Measurements from ENCODE around the gene KCNJ8. TPM values are rescaled to one million over a fixed set of nuclear protein-coding genes. Genes with fewer than 3 reads are reported as not detected.
"Not testable (repeated sequence)": the region's sequence is repeated elsewhere in the genome, so short reads cannot be mapped to it uniquely, and the experiment has no call there.

The KCNJ8 gene
- 1.1 TPM for total RNA-seq

DNA sequence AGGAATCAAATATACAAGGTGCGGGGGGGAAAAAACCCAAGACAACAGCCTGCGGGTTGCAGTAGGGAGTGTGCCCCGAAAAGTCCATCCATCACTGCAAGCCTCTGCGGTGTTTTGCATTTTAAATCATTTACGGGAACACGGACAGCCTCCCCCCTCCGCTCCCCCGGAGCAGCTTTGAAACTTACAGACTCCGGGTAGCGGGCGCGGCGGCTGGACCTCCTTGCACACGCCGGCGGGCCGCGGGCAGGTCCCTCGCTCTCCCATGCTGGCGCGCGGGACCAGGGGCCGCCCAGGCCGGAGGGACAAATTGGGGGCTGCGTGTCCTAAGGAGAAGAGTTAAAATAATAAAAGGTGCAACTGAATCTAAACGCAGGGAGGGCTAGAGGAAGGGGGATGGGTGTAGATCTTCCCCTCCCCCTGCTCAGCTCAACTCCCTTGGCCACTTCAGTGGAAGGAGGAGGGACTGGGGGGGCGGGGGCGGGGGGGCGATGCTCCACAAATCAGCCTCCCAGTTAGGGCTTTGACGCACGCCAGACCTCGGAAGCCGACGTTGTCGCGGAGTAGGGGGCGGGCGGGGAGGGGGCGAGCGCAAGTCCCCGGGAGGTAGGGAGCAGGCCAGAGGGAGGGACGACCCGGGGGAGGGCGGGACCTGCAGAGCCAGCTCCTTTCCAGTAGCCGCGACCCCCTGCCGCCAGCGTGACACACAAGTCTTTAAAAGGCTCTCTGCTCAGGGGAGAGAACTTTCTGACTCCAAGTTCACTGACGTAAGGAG is at the start of gene KCNJ8:
KCNJ8 (minus strand) TSS at position 349 of the 775 bp plus-strand sequence. CDS start 1,090 bp downstream, outside the sequence.
- ATAC-seq, result no peak

DNA sequence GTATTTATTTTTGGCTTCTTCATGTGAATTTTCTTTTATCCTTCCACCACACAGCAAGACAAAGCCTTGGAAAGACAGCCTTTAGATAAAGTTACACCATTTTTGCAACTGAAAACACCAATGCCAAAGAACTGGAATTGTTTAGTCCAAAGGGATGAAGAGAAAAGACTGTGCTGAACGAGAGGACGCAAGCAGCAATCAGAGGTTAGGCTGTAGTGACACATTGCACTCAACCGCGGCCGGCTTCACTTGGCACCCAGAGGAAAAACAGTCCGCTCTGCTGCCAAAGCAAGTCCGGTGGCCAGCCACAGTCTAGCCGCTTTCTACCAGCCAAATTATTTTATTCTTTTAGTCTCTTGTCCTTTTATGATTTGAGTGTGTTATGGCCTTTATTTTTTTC is 49.1 kb upstream of the KCNJ8 start:
- no peak for ATAC-seq

DNA sequence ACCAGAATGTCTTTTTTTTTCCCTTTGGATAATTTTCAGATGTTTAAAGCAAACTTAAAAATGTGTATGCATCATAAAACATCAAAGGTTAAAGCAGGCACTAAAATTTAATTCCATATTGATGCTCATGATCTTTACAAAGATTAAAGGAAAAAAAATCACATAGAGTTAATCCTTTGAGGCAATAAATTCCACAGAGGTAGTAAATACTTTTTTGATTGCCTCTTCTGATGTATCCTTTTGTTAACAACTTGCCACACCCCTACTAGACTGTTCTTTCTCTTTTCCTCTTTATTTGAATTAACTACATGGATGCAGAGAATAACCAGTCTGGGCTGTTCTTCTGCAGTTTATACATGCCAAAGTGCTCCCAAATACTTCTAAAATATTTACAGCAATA is 45.2 kb upstream of the KCNJ8 start:
- ATAC-seq, result no peak

DNA sequence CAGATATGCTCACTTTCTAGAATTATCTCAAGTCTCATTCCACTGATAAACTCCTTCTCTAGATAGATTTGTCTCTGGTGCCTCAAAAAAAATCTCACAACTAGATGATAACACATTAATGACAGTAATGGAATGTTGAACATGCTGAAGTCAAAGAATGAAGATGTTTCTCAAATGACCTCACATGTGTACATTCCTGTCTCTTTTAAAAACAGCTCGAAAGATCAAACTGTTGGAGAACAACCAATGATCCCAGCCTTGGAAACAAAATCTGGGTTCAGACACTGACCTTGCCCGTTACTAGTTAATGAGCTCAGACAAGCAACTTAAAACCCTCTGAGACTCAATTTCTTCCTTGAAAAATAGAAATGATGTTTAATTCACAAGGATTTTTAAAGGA is 44.7 kb upstream of the KCNJ8 start:
- no peak for ATAC-seq

DNA sequence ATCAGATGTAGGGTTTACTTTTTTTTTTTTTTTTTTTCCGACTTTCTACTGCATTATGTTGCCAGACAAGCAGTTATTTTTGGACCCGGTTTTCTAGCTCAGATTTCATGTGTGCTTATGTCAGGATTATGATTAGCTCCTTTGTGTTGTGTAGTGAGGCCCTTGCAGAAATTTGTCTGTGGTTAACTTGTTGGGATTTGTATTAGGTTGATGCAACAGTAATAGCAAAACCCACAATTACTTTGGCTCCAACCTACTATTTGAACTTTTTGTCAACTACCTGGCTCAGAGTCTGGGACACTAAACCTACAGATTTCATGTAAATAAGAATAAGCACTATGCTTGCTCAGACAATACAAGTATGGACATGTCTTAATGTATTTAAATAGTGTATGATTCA is 44.1 kb upstream of the KCNJ8 start:
- ATAC-seq, result peak; percentile 57

DNA sequence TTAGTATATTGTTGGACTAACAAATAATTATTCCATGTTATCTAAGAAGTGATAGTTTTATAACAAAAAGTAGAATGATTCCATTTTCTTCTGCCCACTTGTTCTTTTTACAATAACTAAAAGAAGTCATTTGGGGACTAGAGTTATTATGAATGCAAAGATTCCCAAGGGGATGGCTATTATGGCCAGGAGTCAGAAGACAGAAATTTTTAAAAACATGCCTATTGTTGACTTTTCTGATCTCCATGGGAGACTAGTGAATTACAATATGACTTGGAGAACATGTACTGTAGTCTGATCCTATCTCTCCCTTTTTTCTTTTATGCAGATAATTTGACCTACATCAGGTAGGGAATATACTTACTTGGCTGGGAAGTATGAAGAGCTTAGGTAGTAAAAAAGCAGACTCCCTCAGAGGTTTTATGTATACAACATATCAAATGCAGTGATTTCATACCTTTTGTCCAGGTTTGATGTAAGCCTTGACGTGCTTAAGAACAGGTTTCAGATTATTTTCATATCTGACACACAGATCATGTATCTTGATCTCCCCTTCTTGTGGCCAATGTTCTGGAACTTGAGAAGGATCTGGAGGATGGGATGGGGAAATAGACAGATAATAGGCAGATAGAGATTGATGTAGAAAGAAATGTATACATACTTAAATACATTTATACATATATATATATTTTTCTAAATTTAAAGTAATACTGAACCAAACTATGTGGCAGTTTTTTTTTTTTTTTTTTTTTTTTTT is 41.0 kb upstream of the KCNJ8 start:
- ATAC-seq, result no peak

DNA sequence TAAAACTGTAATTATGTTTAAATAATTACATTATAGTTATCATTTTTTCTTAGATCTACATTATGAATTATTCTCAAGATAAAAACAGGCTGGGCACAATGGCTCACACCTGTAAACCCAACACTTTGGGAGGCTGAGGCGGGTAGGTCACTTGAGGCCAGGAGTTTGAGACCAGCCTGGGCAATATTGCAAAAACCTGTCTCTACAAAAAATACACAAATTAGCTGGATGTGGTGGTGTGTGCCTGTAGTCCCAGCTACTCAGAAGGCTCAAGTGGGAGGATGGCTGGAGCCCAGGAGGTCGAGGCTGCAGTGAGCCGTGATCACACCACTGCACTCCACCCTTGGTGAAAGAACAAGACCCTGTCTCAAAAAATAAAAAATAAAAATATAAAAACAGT is 40.3 kb upstream of the KCNJ8 start:
- no peak for ATAC-seq

DNA sequence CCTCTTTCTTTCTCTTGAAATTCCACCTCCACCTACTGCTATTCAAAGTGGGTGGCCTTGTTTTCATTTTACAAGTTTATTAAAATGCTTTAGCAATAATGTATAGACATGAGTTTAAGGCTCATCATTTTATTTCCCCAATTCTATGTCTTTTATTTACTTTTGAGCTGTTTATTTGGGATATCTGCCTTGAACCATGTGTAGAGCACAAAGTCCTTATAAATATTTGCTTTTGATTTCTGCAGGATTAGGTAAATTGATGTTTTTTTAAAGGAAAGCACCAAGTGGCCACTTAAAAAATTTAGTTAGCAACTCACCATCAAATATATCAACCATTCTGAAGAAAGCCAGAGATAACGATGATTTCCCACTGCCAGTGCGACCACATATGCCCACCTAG is 39.8 kb upstream of the KCNJ8 start:
- ATAC-seq, result no peak

DNA sequence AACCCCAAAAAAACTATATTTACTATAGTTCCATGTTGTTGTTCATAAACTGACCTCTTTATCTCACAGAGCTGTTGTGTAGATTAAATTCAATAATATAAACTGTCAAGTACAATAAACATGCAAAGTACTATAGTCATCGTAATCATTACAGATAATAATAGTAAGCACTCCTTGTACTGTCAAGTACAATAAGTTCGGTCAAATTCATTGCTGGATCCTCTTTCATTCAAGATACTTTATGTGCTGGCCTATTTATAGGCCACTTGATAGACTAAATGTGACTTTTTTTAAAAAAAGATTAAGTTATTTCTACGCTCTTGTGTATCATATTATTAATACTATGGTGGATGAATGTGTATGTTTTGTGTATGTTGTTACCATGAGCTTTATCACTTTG is 39.2 kb upstream of the KCNJ8 start:
- no peak for ATAC-seq

DNA sequence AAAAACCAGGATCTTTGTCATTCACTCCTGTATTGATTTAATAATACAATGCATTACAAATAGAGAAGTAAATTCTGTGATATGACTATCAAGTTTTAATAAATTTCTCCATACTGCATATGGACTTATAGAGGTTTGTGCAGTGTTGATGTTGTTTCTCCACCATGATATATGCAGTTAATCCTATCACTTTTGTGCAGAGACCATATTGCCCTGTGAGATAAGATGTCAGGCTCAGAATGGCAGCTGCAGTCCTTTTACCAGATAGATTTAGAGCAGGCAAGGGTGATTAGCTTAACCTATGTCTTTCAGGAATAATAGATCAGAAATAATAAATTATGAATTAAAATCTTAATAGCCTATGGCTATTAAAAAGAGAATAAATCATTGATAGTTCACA is 38.6 kb upstream of the KCNJ8 start:
- no peak for ATAC-seq

DNA sequence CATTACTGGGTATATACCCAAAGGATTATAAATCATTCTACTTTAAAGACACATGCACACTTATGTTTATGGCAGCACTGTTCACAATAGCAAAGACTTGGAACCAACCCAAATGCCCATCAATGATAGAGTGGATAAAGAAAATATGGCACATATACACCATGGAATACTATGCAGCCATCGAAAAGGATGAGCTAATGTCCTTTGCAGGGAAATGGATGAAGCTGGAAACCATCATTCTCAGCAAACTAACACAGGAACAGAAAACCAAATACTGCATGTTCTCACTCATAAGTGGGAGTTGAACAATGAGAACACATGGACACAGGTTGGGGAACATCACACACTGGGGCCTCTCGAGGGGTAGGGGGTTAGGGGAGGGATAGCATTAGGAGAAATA is 37.8 kb upstream of the KCNJ8 start:
- not testable (repeated sequence) for ATAC-seq

DNA sequence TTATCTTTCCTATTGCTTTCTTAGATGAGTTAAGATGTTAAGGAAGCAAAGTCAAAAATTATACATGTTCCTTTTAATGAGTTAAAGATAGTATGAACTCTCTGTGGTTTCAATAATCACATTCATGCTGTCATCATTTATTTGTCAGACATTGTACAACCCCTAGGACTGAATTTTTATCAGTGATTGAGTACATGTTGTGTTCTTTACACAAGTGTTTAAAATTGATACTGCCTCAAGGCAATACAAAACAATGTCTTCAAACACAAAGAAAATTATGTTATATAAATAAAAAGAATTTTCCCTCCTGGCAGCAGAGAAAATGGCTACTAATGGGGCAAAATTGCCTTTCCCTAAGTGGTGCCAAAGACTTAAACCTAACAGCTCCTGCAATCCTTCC is 34.6 kb upstream of the KCNJ8 start:
- ATAC-seq, result no peak

DNA sequence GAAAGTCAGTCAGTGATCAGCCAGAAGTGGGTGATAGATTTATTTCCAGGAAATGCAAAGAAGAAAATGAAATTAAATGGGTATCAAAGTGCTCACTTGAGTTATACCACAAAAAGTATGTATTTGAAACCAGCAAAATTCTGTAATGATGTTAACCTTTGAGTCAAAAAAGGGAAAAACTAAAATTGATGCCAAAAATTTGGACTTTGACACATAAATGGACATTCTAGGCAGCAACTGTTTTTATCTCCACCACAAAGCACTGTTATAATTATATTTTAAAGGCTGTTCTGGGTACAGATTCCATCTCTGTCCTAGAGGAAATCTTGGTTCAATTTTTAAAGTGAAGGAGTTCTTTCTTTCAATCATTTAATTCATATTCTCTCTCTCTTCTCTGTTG is 31.7 kb upstream of the KCNJ8 start:
- no peak for ATAC-seq

DNA sequence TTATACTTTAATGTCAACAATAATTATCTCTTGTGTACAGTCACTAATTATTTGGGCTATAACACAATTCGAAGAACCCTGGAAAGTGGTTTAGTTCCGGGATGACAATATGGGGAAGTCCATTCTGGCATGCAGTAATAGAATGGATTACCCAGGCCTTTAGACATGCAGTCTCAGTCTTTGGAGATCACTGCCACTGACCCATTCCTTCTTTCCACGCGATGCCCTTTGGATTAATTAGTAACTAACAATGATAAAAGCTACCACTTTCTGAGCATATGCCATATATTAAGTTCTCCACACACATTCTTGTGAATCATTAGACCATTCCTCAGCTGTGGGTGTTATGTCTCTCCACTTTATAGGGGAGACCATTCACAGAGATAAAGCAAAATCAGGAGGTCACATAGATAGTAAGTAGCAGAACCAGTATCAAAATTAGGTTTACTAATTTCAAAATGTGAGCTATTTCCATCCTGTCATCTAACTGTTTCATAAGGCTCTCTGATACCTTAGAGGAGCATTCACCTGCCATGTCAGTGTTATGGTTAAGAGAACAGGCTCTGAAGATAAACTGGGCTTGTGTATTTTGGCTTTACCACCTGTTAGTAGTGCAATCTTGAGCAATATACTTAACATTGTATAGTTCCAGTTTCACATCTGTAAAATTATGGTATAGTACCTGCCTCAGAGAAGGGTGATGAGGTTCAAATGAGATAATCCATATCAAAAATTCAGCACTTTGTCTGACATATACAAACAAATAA is 27.2 kb upstream of the KCNJ8 start:
- no peak for ATAC-seq

DNA sequence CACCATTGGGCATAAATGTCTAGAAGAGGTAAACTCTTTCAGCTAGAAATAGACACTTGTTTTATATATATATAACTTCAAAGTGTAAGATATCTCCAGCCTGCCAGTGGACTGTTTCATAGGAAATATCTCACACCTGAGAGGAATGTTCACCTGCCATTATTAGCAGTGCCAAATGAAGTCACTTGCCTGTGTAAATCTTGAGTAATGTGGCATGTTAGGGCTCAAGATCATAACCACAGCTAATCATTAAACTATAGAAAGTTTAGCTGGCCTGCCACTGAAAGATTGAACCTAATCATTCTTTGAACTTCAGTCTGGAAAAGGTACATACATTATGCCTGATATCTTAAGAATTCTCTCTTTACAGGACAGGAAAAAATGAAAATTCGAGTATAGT is 25.5 kb upstream of the KCNJ8 start:
- ATAC-seq, result no peak

DNA sequence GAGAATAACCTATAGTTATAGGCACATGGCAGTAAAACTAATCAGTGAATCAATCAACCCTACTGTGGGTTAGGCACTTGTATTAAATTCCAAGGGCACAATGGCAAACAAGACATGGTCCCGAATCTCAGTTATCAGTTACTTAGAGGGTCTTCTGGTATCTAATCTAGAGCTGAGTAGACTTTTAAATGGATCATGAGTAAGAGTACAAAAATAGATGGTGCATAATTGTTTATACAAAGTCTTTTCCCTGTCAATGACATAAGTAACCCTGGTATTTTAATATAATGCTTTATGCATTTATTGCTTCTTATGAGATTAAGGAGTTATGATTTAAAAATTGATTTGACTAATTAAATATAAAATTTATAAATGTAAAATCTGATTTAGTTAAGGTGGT is 23.0 kb upstream of the KCNJ8 start:
- ATAC-seq, result no peak

DNA sequence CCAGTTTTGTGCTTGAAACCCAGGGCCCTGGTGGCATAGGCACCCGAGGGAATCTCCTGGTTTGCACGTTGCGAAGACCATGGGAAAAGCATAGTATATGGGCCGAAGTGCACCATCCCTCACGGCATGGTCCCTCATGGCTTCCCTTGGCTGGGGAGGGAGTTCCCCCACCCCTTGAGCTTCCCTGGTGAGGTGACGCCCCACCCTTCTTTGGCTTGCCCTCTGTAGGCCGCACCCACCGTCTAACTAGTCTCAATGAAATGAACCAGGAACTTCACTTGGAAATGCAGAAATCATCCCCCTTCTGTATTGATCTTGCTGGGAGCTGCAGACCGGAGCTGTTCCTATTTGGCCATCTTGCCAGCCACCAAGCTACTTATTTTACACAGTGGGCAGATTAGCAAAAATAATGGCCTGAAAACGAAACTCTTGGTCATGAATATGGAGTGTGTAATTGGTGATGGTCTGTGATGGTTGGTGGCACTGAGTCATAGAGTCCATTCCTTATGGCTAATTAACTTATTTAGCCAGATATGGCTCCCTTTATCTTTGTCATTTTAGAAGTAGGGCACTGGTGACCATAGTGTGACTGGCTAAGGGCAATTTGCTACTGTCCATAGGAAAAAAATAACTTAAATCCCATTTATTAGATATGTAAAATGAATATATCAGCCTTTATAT is 21.3 kb upstream of the KCNJ8 start:
- no peak for ATAC-seq

DNA sequence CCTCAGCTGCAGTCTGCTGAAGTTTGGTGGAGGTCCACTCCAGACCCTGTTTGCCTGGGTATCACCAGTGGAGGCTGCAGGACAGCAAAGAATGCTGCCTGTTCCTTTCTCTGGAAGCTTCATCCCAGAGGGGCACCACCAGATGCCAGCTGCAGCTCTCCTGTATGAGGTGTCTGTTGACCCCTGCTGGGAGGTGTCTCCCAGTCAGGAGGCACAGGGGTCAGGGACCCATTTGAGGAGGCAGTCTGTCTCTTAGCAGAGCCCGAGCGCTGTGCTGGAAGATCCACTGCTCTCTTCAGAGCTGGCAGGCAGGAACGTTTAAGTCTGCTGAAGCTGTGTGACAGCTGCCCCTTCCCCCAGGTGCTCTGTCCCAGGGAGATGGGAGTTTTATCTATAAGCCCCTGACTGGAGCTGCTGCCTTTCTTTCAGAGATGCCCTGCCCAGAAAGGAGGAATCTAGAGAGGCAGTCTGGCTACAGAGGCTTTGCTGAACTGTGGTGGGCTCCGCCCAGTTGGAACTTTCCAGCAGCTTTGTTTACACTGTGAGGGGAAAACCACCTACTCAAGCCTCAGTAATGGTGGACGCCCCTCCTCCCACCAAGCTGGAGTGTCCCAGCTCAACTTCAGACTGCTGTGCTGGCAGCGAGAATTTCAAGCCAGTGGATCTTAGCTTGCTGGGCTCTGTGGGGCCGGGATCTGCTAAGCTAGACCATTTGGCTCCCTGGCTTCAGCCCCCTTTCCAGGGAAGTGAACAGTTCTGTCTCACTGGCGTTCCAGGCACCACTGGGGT is 20.5 kb upstream of the KCNJ8 start:
- ATAC-seq, result not testable (repeated sequence)

DNA sequence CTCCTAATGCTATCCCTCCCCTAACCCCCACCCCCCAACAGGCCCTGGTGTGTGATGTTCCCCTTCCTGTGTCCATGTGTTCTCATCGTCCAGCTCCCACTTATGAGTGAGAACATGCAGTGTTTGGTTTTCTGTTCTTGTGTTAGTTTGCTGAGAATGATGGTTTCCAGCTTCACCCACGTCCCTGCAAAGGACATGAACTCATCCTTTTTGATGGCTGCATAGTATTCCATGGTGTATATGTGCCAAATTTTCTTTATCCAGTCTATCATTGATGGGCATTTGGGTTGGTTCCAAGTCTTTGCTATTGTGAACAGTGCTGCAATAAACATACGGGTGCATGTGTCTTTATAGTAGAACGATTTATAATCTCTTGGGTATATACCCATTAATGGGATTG is 15.2 kb upstream of the KCNJ8 start:
- ATAC-seq, result not testable (repeated sequence)

DNA sequence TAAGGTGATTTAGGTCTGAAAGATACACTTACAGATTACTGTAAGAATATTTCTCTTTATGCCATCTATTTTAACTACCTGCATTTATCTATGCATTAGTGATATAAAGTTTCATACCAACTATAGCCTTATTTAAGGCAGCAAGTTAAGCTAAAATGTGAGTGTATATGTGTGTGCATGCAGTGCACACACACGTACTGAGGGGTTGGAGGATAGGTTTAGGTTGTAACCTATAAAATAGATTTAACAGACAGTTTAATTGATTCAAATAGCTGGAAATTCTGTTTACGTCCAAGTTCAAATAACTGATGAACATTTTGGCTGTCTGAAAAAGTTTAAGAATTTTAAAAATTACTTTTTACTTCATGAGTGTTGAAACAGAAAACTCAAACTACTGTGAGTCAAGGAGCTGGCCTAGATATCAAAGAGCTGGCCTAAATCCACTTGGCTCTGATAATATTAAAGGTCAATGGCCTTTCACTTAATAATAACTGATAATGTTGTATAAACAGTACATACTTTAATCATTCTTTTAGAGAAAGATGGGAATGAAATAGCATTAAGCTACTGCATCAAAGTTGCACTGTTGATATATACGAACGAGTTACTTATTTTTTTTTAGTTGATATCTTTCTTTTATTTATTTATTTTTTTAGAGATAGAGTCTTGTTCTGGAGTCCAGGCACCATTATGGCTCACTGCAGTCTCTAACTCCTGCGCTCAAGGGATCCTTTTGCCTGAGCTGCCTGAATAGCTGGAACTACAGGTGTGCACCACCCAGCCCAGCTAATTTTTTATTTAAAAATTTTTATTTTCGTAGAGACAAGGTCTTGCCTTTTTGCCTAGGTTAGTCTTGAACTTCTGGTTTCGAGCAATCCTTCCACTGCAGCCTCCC is 13.8 kb upstream of the KCNJ8 start:
- no peak for ATAC-seq

DNA sequence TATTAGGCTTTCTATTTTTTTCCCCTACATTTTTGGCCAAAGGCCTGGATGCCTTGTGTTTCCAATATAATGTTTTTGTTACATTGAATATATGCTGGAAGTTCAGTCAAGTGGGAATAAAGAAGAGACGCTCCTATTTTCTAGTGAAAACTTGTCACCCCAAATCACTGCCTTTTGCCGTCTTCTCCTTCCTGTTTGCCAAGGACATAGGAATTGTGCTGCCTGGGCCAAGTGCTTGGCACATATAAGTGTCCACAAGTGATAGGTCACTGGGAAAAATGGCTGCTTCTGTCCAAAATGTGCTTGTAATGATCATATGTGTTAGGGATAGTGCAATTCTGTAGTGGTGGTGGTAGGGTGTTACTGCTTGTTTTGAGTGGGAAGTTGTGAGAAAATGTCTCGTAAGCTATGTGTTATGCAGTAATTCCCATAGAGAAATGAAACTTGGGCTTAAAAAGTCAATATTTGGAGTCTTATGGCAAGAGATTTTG is 11.6 kb upstream of the KCNJ8 start:
- no peak for ATAC-seq

All from esophagus mucosa (tissue), 1 donor.